K562 (cell line): ENCODE measurements around the gene B9D2. TPM values are rescaled to one million over a fixed set of nuclear protein-coding genes. Genes with fewer than 3 reads are reported as not detected.
A peak's percentile ranks its signal among the peaks of the same experiment; 100 is the strongest.

Experiments
- ATAC-seq: fragments of 200-7000 bp; cut with Tn5 transposase; 3 replicates; pipeline ENCODE4 v1.9.1; 2020; ENCODE audit warnings: moderate library complexity
- BruUV-seq: library from RNA; stranded (reverse); fragments of 400-500 nt; replicated peaks from 2 replicates; lab custom pipeline; 2021; lab: Mats Ljungman, UMichigan
- CTCF ChIA-PET: fragments of 300-600 bp; formaldehyde crosslinking; extraction: SDS; loops from one replicate; lab custom pipeline; 2021; ENCODE audit warnings: low intra/inter-chr PET ratio; lab: Yijun Ruan, JAX
- POLR2A ChIA-PET: fragments of 300-600, 350-650 bp; sonication (Branson Sonifier 250); formaldehyde crosslinking; extraction: SDS; loops from one replicate; lab custom pipeline; 2021; ENCODE audit warnings: antibody characterized with exemption, inconsistent platforms; lab: Yijun Ruan, JAX
- DNase-seq, 4 experiments: peaks; one replicate each; pipeline versions ENCODE4 v3.0.0 to v3.0.0-alpha.2; 2011 to 2018; ENCODE audit warnings: low spot score in 3 of 4, mixed read lengths in 3 of 4; ENCODE audit errors: extremely low read depth in 1 of 4
- FAIRE-seq: peaks from 2 replicates; lab custom pipeline; 2011; peaks lifted over from hg19 to GRCh38; lab: Jason Lieb, UNC
- H2AFZ ChIP-seq: 2 replicates; pipeline ENCODE4 v1.6.0; 2011; ENCODE audit warnings: low read depth, low read length, control low read depth, inconsistent platforms
- H3K27ac ChIP-seq: fragments of 200-600 bp; 3 replicates; pipeline ENCODE4 v1.8.0; 2011; ENCODE audit warnings: low read depth, mild to moderate bottlenecking, control low read depth, inconsistent platforms, low read length, moderate library complexity, mixed read lengths; ENCODE audit errors: extremely low read depth
- H3K27me3 ChIP-seq, 2 experiments: fragments of 300-600 bp in 1 of 2; 2 replicates in 1 of 2; 3 replicates in 1 of 2; pipeline versions ENCODE4 v1.6.0 to v1.8.0; 2011; ENCODE audit warnings: inconsistent platforms in 2 of 2, low read length in 2 of 2, mild to moderate bottlenecking in 1 of 2, mixed read lengths in 1 of 2, moderate library complexity in 1 of 2; ENCODE audit not compliant: control insufficient read depth in 2 of 2, insufficient read depth in 2 of 2
- H3K36me3 ChIP-seq: fragments of 300-600 bp; 3 replicates; pipeline ENCODE4 v1.8.0; 2011; ENCODE audit warnings: mild to moderate bottlenecking, low read length, inconsistent platforms; ENCODE audit not compliant: control insufficient read depth, insufficient read depth
- H3K4me1 ChIP-seq, 2 experiments: fragments of 200-600 bp in 1 of 2; replicated peaks in 1 of 2; 2 replicates in 1 of 2; 3 replicates in 1 of 2; pipeline versions ENCODE4 v1.5.1 to v1.8.0; 2011; ENCODE audit warnings: inconsistent platforms in 2 of 2, low read length in 2 of 2, mild to moderate bottlenecking in 1 of 2, mixed read lengths in 1 of 2, moderate library complexity in 1 of 2; ENCODE audit not compliant: control insufficient read depth in 2 of 2, insufficient read depth in 2 of 2
- H3K4me2 ChIP-seq: 2 replicates; pipeline ENCODE4 v1.6.1; 2011; ENCODE audit warnings: low read length, control low read depth, inconsistent platforms, mixed read lengths; ENCODE audit not compliant: insufficient read depth
- H3K4me3 ChIP-seq: fragments of 200-600 bp; sonication (generic), shearing (Covaris generic); 2 replicates; pipeline ENCODE4 v1.5.1; 2016; ENCODE audit warnings: control low read depth, inconsistent platforms
- H3K79me2 ChIP-seq: fragments of 200-600 bp; 3 replicates; pipeline ENCODE4 v1.8.0; 2011; ENCODE audit warnings: low read length, inconsistent platforms; ENCODE audit not compliant: control insufficient read depth, insufficient read depth
- H3K9ac ChIP-seq, 2 experiments: 2 replicates each; pipeline versions ENCODE4 v1.6.0 to v1.6.1; 2011; ENCODE audit warnings: low read depth in 2 of 2, low read length in 2 of 2, control low read depth in 1 of 2, inconsistent platforms in 1 of 2, mild to moderate bottlenecking in 1 of 2, mixed read lengths in 1 of 2; ENCODE audit not compliant: insufficient read depth in 1 of 2
- H3K9me1 ChIP-seq: one replicate; pipeline ENCODE4 v1.6.0; 2011; ENCODE audit warnings: inconsistent platforms, mild to moderate bottlenecking, low read length, moderate library complexity; ENCODE audit not compliant: control insufficient read depth, insufficient read depth
- H3K9me3 ChIP-seq: replicated peaks from 2 replicates; pipeline ENCODE4 v1.5.1; 2011; ENCODE audit warnings: low read depth, low read length, inconsistent platforms; ENCODE audit not compliant: control insufficient read depth, insufficient read depth
- H4K20me1 ChIP-seq: replicated peaks from 2 replicates; pipeline ENCODE4 v1.6.1; 2011; ENCODE audit warnings: low read length, inconsistent platforms, mixed read lengths; ENCODE audit not compliant: control insufficient read depth, insufficient read depth
- CAMTA2 ChIP-seq: fragments of 250-450 bp; sonication (Bioruptor Pico); conservative IDR thresholded peaks from 2 replicates; pipeline ENCODE4 v1.5.1; 2022
- E2F3 ChIP-seq: fragments of 250-450 bp; sonication (Bioruptor Pico); IDR thresholded peaks from 2 replicates; pipeline ENCODE4 v1.4.0; 2020; ENCODE audit warnings: mild to moderate bottlenecking
- E2F4 ChIP-seq: sonication (generic); formaldehyde crosslinking; IDR thresholded peaks from 2 replicates; pipeline ENCODE4 v1.8.0; 2022; ENCODE audit warnings: mild to moderate bottlenecking, low read depth, missing genetic modification reagents
- KDM1A ChIP-seq, 2 experiments: fragments of 450-650 bp; IDR thresholded peaks; 2 replicates each; pipeline ENCODE4 v1.6.1; 2016; ENCODE audit warnings: mild to moderate bottlenecking in 2 of 2
- KLF13 ChIP-seq: fragments of 450-650 bp; IDR thresholded peaks from 2 replicates; pipeline ENCODE4 v1.6.1; 2016; ENCODE audit warnings: missing genetic modification characterization, low read depth, mild to moderate bottlenecking, missing compliant biosample characterization, moderate library complexity, borderline replicate concordance
- NCOA4 ChIP-seq: fragments of 450-650 bp; IDR thresholded peaks from 2 replicates; pipeline ENCODE4 v1.6.1; 2018; ENCODE audit warnings: mild to moderate bottlenecking; ENCODE audit not compliant: partially characterized antibody
- NRF1 ChIP-seq, 2 experiments: fragments of 450-650 bp; IDR thresholded peaks in 1 of 2; conservative IDR thresholded peaks in 1 of 2; 2 replicates each; pipeline ENCODE4 v1.6.1; 2014; ENCODE audit warnings: mild to moderate bottlenecking in 2 of 2
- PHF21A ChIP-seq: fragments of 450-650 bp; IDR thresholded peaks from 2 replicates; pipeline ENCODE4 v1.6.1; 2017; ENCODE audit warnings: low read depth, borderline replicate concordance
- RBM17 ChIP-seq: fragments of 200-400 bp; formaldehyde crosslinking; IDR thresholded peaks from 2 replicates; pipeline ENCODE4 v1.6.1; 2017; ENCODE audit warnings: low read depth, mild to moderate bottlenecking, low read length, borderline replicate concordance
- RBM25 ChIP-seq: fragments of 200-400 bp; formaldehyde crosslinking; IDR thresholded peaks from 2 replicates; pipeline ENCODE4 v1.6.1; 2018; ENCODE audit warnings: low read length, low read depth, moderate library complexity; ENCODE audit not compliant: severe bottlenecking
- ZFP36 ChIP-seq: fragments of 150-350 bp; IDR thresholded peaks from 2 replicates; pipeline ENCODE4 v1.6.1; 2018; ENCODE audit warnings: low read length, low read depth; ENCODE audit not compliant: partially characterized antibody
- WGBS: fragments of 100-300 bp; shearing (Covaris generic); methylation state at CpG from one replicate; pipeline ENCODE4 v1.1.6; 2016; ENCODE audit warnings: low coverage, mixed read lengths; ENCODE audit not compliant: insufficient coverage; ENCODE audit errors: missing lambda C conversion rate; 5-methylcytosine and 5-hydroxymethylcytosine counted together
- in situ Hi-C: fragments of 300-500 bp; cut with MboI; formaldehyde crosslinking; loops from 4 replicates; pipeline ENCODE4 v1.15.0; 2018; ENCODE audit warnings: inconsistent platforms, mixed read lengths
- intact Hi-C: fragments of 100-400 bp; cut with micrococcal nuclease; formaldehyde crosslinking; loops from 2 replicates; pipeline ENCODE4 v1.14.2; 2022
- polyA plus RNA-seq, 8 experiments: library from polyadenylated mRNA; depleted of rRNA in 4 of 8; stranded (reverse) in 5 of 8; unstranded in 3 of 8; fragments of >200 nt; fragmentation: Nextera tagmentation in 2 of 8; fragmentation: Illumina TruSeq in 1 of 8; extraction: Ambion mirVana in 2 of 8; extraction: Trizol in 1 of 8; gene quantifications; 2 replicates each; pipeline versions ENCODE4 v1.2.1 to v1.2.3, GENCODE V29; 2011 to 2014; ENCODE audit warnings: inconsistent platforms in 1 of 8, missing spikeins in 1 of 8
- total RNA-seq, 7 experiments: library from RNA; depleted of rRNA in 6 of 7; stranded (reverse); fragments of >200 nt in 6 of 7; fragmentation: Illumina TruSeq in 2 of 7; extraction: Trizol in 2 of 7; gene quantifications; 2 replicates each; pipeline versions ENCODE4 v1.2.1 to v1.2.3, GENCODE V29; 2011 to 2021; ENCODE audit warnings: low replicate concordance in 1 of 7

The B9D2 gene
- total and polyA plus RNA-seq, 9 of the 15 experiments (the other 6 are each of a cell fraction or from before 2014, with no cell fraction given) = 0.83 to 6.9 (median 2.8) TPM

- Histone ChIP-seq H3K9ac (no peak overlapping the region), H3K4me2 (no peak overlapping the region), H2AFZ (no peak overlapping the region), H3K4me1 (peaks cover 7 to 17% of the 10 kb centered on the region in 2 experiments; a peak in 4 of 5 replicates), H3K9me1 (no peaks in the 10 kb centered on the region), H3K27ac (no peak overlapping the region), H4K20me1 (no peaks in the 10 kb centered on the region), H3K79me2 (peaks cover 12% of the 10 kb centered on the region), H3K9me3 (no peaks in the 10 kb centered on the region), H3K4me3 (no peak overlapping the region), H3K27me3 (no peaks in the 10 kb centered on the region), H3K36me3 (peaks cover 9% of the 10 kb centered on the region; the same call in 2 of the 3 replicates)
- POLR2A ChIA-PET = interaction anchor here (0.8 kb wide), 1 partner anchor 25 kb away, joined by 3 read pairs; no protein-coding TSS in a partner anchor
- no TSS peak for BruUV-seq
- DNase-seq (no peak), ATAC-seq (no peak), FAIRE-seq (no peak)
- CTCF ChIA-PET = no interaction called here
- WGBS = 83% methylated on average over 1 of the region's 1 CpG
- TF ChIP-seq E2F3 (no peak), PHF21A (no peak), CAMTA2 (no peak), NRF1 (conservative IDR thresholded peaks at IDR 0.05 in 1 of 2, IDR thresholded peaks at IDR 0.05 in 1 of 2) (no peak), NCOA4 (no peak), RBM25 (peak; percentile 18), ZFP36 (no peak), KLF13 (tag) (no peak), RBM17 (no peak), KDM1A (IDR thresholded peaks at IDR 0.05) (peak in 1 of 2 experiments; percentile 44; a peak in 1 of 4 replicates), E2F4 (CRISPR knock-in tag) (no peak)
- intact Hi-C loops = loop anchor here (10.0 kb wide), 1 partner anchor 75 kb away; the partner anchor contains the start of gene DMAC2
- in situ Hi-C loops = no loop called here
Observed at GRCh38 chr19:41359741-41360140, 4.2 kb downstream of the B9D2 start.
